Trophoblast cell (in vitro differentiated cells and primary cell): Measurements from ENCODE around the gene SERPINE2.
A peak's percentile ranks its signal among the peaks of the same experiment; 100 is the strongest.

Experiments used
- DNase-seq, 2 donors: peaks; one replicate each; pipeline ENCODE4 v3.0.0-alpha.2; 2016
- H2AFZ ChIP-seq: 2 replicates; pipeline ENCODE4 v1.6.1; 2013; ENCODE audit warnings: low read length, moderate library complexity, mild to moderate bottlenecking; ENCODE audit not compliant: insufficient read depth, poor library complexity
- H2AK5ac ChIP-seq: 2 replicates; pipeline ENCODE4 v1.6.1; 2013; ENCODE audit warnings: mild to moderate bottlenecking, low read length
- H2BK120ac ChIP-seq: 2 replicates; pipeline ENCODE4 v1.6.1; 2013; ENCODE audit warnings: low read length, mild to moderate bottlenecking, moderate library complexity; ENCODE audit not compliant: insufficient read depth, poor library complexity
- H2BK12ac ChIP-seq: 2 replicates; pipeline ENCODE4 v1.6.1; 2013; ENCODE audit warnings: mild to moderate bottlenecking, low read length, moderate library complexity
- H2BK5ac ChIP-seq: 2 replicates; pipeline ENCODE4 v1.6.1; 2013; ENCODE audit warnings: low read length, low read depth, moderate library complexity, mild to moderate bottlenecking; ENCODE audit not compliant: poor library complexity
- H3K14ac ChIP-seq: 2 replicates; pipeline ENCODE4 v1.6.1; 2013; ENCODE audit warnings: mild to moderate bottlenecking, low read length
- H3K18ac ChIP-seq: 2 replicates; pipeline ENCODE4 v1.6.1; 2013; ENCODE audit warnings: mild to moderate bottlenecking, low read length
- H3K23ac ChIP-seq: 2 replicates; pipeline ENCODE4 v1.6.1; 2013; ENCODE audit warnings: low read length
- H3K27ac ChIP-seq: 2 replicates; pipeline ENCODE4 v1.5.1; 2013; ENCODE audit warnings: low read depth, mild to moderate bottlenecking, inconsistent platforms, low read length, moderate library complexity
- H3K27me3 ChIP-seq: 2 replicates; pipeline ENCODE4 v1.6.1; 2013; ENCODE audit warnings: inconsistent platforms, mild to moderate bottlenecking, low read length, moderate library complexity; ENCODE audit not compliant: insufficient read depth
- H3K36me3 ChIP-seq, 2 experiments: 1 replicate in 1 of 2; 2 replicates in 1 of 2; pipeline ENCODE4 v1.6.1; 2013; ENCODE audit warnings: low read length in 2 of 2, mild to moderate bottlenecking in 2 of 2, moderate library complexity in 1 of 2; ENCODE audit not compliant: insufficient read depth in 2 of 2, control insufficient read depth in 1 of 2
- H3K4ac ChIP-seq: 2 replicates; pipeline ENCODE4 v1.6.1; 2013; ENCODE audit warnings: low read depth, mild to moderate bottlenecking, low read length, moderate library complexity
- H3K4me1 ChIP-seq, 2 experiments: 1 replicate in 1 of 2; 2 replicates in 1 of 2; pipeline ENCODE4 v1.6.1; 2013; ENCODE audit warnings: low read length in 2 of 2, mild to moderate bottlenecking in 2 of 2, moderate library complexity in 1 of 2; ENCODE audit not compliant: insufficient read depth in 2 of 2, control insufficient read depth in 1 of 2
- H3K4me2 ChIP-seq: 2 replicates; pipeline ENCODE4 v1.6.1; 2013; ENCODE audit warnings: inconsistent platforms, mild to moderate bottlenecking, low read length, moderate library complexity
- H3K4me3 ChIP-seq: 2 replicates; pipeline ENCODE4 v1.5.1; 2013; ENCODE audit warnings: mild to moderate bottlenecking, low read depth, low read length, inconsistent platforms
- H3K79me1 ChIP-seq: one replicate; pipeline ENCODE4 v1.6.1; 2013; ENCODE audit warnings: low read length
- H3K79me2 ChIP-seq: 2 replicates; pipeline ENCODE4 v1.6.1; 2013; ENCODE audit warnings: low read length, mild to moderate bottlenecking; ENCODE audit not compliant: control insufficient read depth, insufficient read depth, poor library complexity
- H3K9ac ChIP-seq: 2 replicates; pipeline ENCODE4 v1.6.1; 2013; ENCODE audit warnings: mild to moderate bottlenecking, low read length
- H3K9me3 ChIP-seq: 2 replicates; pipeline ENCODE4 v1.6.1; 2013; ENCODE audit warnings: low read depth, mild to moderate bottlenecking, control low read depth, inconsistent platforms, low read length; ENCODE audit not compliant: insufficient read depth
- H4K12ac ChIP-seq: 2 replicates; pipeline ENCODE4 v1.6.1; 2013; ENCODE audit warnings: low read depth, mild to moderate bottlenecking, low read length, moderate library complexity
- H4K8ac ChIP-seq: 2 replicates; pipeline ENCODE4 v1.6.1; 2013; ENCODE audit warnings: low read depth, mild to moderate bottlenecking, low read length, moderate library complexity
- H4K91ac ChIP-seq: one replicate; pipeline ENCODE4 v1.6.1; 2013; ENCODE audit warnings: low read depth, mild to moderate bottlenecking, low read length, moderate library complexity
- WGBS: extraction: QIAGEN DNeasy Blood & Tissue Kit; methylation state at CpG from one replicate; pipeline ENCODE4 v1.1.7; 2013; ENCODE audit warnings: missing lambda C conversion rate; ENCODE audit not compliant: insufficient read length, insufficient coverage; ENCODE audit errors: extremely low coverage; 5-methylcytosine and 5-hydroxymethylcytosine counted together

SERPINE2 gene

DNA sequence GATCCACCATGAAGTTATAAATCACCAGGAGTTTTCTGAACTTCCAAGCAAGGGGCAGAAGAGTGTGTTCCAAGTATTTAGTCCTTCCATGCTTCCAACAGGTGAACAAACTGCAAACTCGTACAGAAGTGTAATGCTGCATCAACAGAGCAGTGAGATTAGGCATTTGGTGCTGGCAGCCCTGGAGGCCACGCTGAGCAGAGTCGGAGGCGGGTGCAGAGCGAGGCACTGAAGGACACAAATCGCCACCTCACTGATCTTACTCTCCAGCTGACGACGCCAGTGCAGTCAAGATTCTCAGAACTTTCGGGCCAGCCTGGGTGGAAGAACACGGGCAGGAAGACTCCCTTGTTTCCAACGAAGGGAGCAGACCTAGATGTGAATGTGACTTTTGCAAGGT, 39.2 kb downstream of the SERPINE2 start:
- Histone ChIP-seq H2BK12ac (no peak overlapping the region), H2AFZ (no peak overlapping the region), H3K4me2 (no peak overlapping the region), H3K79me1 (no peaks in the 10 kb centered on the region), H3K27ac (no peak overlapping the region), H4K8ac (no peak overlapping the region), H3K23ac (no peak overlapping the region), H2BK120ac (no peak overlapping the region), H4K12ac (no peak overlapping the region), H3K79me2 (no peaks in the 10 kb centered on the region), H3K9me3 (no peaks in the 10 kb centered on the region), H2BK5ac (no peak overlapping the region), H3K4ac (no peak overlapping the region), H3K18ac (no peak overlapping the region), H3K4me3 (no peak overlapping the region), H3K14ac (no peak overlapping the region), H2AK5ac (no peak overlapping the region), H4K91ac (no peak overlapping the region), H3K36me3 (peaks cover 13 to 21% of the 10 kb centered on the region in 2 experiments), H3K27me3 (no peaks in the 10 kb centered on the region), H3K4me1 (peaks cover 0 to 6% of the 10 kb centered on the region in 2 experiments), H3K9ac (no peak overlapping the region)
- no peak for DNase-seq
- no CpG with 5 or more reads among the region's 11 CpGs for WGBS

DNA sequence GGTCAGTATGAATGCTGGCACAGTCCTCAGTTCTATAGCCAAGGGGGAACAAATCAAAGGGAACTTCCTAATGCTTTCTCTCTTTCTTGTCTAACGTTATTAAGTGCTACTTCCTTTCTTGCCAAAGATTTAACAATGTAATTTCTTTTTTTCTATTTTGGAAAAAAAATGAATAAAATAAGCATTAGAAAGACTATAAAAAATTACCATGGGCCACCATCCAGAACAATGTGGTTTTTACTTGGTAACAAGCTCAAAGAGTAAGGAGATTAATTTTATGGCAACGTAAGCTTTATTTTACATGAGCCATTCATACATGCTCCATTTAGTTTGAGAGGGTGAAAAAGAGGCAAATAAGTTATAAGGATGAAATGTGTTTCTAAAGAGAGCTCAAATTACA, 40.1 kb downstream of the SERPINE2 start:
- H4K12ac ChIP-seq = no peak overlapping the region
- WGBS = no CpG with 5 or more reads among the region's 2 CpGs
- no peak overlapping the region for H3K23ac ChIP-seq
- no peak overlapping the region for H2AK5ac ChIP-seq
- H4K91ac ChIP-seq = no peak overlapping the region
- no peak for DNase-seq
- no peak overlapping the region for H2BK120ac ChIP-seq
- H4K8ac ChIP-seq = no peak overlapping the region
- H3K79me1 ChIP-seq = no peaks in the 10 kb centered on the region
- no peak overlapping the region for H3K14ac ChIP-seq
- H3K9ac ChIP-seq = no peak overlapping the region
- no peak overlapping the region for H3K4me2 ChIP-seq
- H3K36me3 ChIP-seq = peaks cover 13 to 22% of the 10 kb centered on the region in 2 experiments
- no peaks in the 10 kb centered on the region for H3K79me2 ChIP-seq
- H3K27ac ChIP-seq = no peak overlapping the region
- no peak overlapping the region for H2BK12ac ChIP-seq
- no peak overlapping the region for H2BK5ac ChIP-seq
- no peak overlapping the region for H2AFZ ChIP-seq
- no peak overlapping the region for H3K4me3 ChIP-seq
- no peaks in the 10 kb centered on the region for H3K9me3 ChIP-seq
- peaks cover 0 to 6% of the 10 kb centered on the region in 2 experiments for H3K4me1 ChIP-seq
- H3K4ac ChIP-seq = no peak overlapping the region
- H3K18ac ChIP-seq = no peak overlapping the region
- no peaks in the 10 kb centered on the region for H3K27me3 ChIP-seq

GRCh38 chr2:223997938-223998337, 41.1 kb downstream of the SERPINE2 start:
- H2BK120ac ChIP-seq = no peak overlapping the region
- H2AK5ac ChIP-seq = no peak overlapping the region
- H3K9me3 ChIP-seq = no peaks in the 10 kb centered on the region
- H3K36me3 ChIP-seq = peaks cover 13 to 22% of the 10 kb centered on the region in 2 experiments
- no peak for DNase-seq
- WGBS = no CpG with 5 or more reads among the region's 5 CpGs
- H3K14ac ChIP-seq = no peak overlapping the region
- H3K27me3 ChIP-seq = no peaks in the 10 kb centered on the region
- H3K27ac ChIP-seq = no peak overlapping the region
- no peaks in the 10 kb centered on the region for H3K79me1 ChIP-seq
- no peak overlapping the region for H3K4me3 ChIP-seq
- H2BK5ac ChIP-seq = no peak overlapping the region
- H3K9ac ChIP-seq = no peak overlapping the region
- H3K4me1 ChIP-seq = peaks cover 0 to 6% of the 10 kb centered on the region in 2 experiments
- H3K4me2 ChIP-seq = no peak overlapping the region
- H2BK12ac ChIP-seq = no peak overlapping the region
- no peak overlapping the region for H2AFZ ChIP-seq
- H4K91ac ChIP-seq = no peak overlapping the region
- H3K4ac ChIP-seq = no peak overlapping the region
- no peak overlapping the region for H3K18ac ChIP-seq
- H4K12ac ChIP-seq = no peak overlapping the region
- no peaks in the 10 kb centered on the region for H3K79me2 ChIP-seq
- H4K8ac ChIP-seq = no peak overlapping the region
- H3K23ac ChIP-seq = no peak overlapping the region

DNA sequence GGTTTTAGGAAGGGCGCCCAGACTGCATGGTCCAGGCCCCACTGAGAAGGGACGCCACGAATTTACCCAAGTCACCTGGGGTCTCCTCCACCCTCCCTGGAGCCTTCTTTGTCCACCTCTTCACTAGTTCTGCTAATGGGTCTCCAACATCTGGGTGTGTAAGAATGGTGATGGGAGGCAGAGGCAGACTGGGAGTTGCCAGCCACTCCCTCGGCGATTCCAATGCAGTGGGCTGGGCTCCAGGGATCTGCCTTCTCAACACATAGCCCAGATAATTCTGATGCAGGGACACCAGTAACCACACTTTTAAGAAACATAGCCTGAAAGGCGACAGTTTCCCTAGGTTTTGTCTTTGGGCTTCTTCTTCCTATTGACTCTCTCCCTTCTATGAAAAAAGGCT, 42.7 kb downstream of the SERPINE2 start:
- Histone ChIP-seq H3K4ac (no peak overlapping the region), H3K14ac (no peak overlapping the region), H2AFZ (no peak overlapping the region), H2BK12ac (no peak overlapping the region), H3K4me3 (no peak overlapping the region), H4K12ac (no peak overlapping the region), H3K36me3 (peaks cover 13 to 22% of the 10 kb centered on the region in 2 experiments), H3K4me2 (no peak overlapping the region), H2BK5ac (no peak overlapping the region), H3K18ac (no peak overlapping the region), H3K9ac (no peak overlapping the region), H4K8ac (no peak overlapping the region), H2AK5ac (no peak overlapping the region), H2BK120ac (no peak overlapping the region), H3K9me3 (no peaks in the 10 kb centered on the region), H3K79me2 (no peaks in the 10 kb centered on the region), H3K79me1 (no peaks in the 10 kb centered on the region), H3K27me3 (no peaks in the 10 kb centered on the region), H3K27ac (no peak overlapping the region), H3K4me1 (peaks cover 0 to 6% of the 10 kb centered on the region in 2 experiments), H4K91ac (peak overlapping the region; percentile 4), H3K23ac (no peak overlapping the region)
- no CpG with 5 or more reads among the region's 6 CpGs for WGBS
- no peak for DNase-seq
